HFF-Myc (cell line): ENCODE data around the gene DPP3.

Source experiments
- DNase-seq: peaks from one replicate; pipeline ENCODE4 v3.0.0-alpha.2; 2011; ENCODE audit warnings: low read depth; ENCODE audit errors: extremely low read depth
- H3K4me3 ChIP-seq: replicated peaks from 2 replicates; pipeline ENCODE4 v1.5.1; 2011; ENCODE audit warnings: low read depth, mild to moderate bottlenecking, control low read depth, low read length
- TF ChIP-seq, protein P1 (sequence below): IDR thresholded peaks from 2 replicates; pipeline ENCODE4 v1.5.1; 2012; ENCODE audit warnings: mild to moderate bottlenecking, low read depth, low read length, control low read depth; ENCODE audit errors: missing control alignments

DPP3 gene

DNA sequence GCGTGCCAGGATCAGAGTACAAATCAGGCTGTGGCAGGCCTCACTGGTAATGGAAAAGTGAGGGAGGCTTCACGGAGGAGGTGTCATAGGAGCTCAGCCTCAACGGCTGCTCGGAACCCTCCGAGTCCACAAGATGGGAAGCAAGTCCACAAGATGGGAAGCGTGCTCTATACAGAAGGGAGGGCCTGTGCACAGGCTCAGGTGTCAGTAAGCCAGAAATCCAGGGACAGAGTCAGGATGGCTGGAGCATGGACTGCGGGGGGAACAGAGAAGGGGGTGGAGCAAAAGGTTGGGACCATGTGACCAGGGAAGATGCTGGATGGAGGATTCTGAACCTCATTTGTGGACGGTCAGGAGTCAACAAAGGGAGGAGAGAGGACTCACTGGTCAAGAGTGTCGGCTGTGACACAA, 3.4 kb upstream of the DPP3 start:
- no peak for DNase-seq
- H3K4me3 ChIP-seq, result no peak overlapping the region
- TF ChIP-seq, protein P1, sequence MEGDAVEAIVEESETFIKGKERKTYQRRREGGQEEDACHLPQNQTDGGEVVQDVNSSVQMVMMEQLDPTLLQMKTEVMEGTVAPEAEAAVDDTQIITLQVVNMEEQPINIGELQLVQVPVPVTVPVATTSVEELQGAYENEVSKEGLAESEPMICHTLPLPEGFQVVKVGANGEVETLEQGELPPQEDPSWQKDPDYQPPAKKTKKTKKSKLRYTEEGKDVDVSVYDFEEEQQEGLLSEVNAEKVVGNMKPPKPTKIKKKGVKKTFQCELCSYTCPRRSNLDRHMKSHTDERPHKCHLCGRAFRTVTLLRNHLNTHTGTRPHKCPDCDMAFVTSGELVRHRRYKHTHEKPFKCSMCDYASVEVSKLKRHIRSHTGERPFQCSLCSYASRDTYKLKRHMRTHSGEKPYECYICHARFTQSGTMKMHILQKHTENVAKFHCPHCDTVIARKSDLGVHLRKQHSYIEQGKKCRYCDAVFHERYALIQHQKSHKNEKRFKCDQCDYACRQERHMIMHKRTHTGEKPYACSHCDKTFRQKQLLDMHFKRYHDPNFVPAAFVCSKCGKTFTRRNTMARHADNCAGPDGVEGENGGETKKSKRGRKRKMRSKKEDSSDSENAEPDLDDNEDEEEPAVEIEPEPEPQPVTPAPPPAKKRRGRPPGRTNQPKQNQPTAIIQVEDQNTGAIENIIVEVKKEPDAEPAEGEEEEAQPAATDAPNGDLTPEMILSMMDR, result no peak

DNA sequence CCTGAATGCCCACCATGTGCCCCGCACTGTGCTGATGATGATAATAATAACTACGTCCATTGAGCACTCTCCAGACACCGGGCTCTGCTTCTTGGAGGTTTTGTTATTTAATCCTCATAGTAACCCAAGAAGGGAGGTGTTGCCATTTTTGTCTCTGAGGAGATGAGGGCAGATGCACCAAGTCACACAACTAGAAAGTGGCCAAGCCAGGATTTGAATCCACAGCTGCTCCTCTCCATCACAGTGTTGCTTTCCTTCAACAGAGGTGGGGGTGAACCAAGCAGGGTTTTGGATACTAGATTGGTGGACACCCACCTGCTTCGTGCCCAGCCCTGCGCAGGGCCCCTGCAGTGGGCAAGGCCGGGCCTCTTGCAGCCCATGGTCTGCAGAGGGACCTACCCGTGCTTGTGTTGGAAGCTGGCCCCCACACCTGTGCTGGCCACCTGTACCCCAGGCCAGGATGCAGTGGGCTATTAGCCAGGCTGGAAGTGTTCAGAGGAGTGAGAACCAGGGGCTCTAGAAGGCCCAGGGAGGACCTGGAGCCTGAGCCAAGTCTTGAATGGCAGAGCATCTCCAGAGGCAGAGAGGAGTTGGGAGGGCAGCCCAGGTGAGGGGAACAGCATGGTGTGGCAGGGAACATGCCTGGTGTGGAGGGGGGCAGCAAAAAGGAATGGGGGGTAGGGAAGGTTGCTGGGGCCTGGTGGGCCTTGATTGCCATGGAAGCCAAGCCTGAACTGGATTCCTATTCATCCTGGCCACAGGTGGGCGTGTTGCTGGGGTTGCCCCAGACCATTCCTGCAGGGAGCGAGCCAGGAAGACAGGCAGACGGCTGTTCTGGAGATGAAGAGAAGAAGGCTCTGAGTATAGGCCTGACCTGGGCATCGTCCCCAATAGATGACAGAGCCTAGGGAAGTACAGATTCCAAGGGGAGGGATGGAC, 2.7 kb upstream of the DPP3 start:
- TF ChIP-seq, protein P1, result no peak
- DNase-seq, result no peak
- no peak overlapping the region for H3K4me3 ChIP-seq

DNA sequence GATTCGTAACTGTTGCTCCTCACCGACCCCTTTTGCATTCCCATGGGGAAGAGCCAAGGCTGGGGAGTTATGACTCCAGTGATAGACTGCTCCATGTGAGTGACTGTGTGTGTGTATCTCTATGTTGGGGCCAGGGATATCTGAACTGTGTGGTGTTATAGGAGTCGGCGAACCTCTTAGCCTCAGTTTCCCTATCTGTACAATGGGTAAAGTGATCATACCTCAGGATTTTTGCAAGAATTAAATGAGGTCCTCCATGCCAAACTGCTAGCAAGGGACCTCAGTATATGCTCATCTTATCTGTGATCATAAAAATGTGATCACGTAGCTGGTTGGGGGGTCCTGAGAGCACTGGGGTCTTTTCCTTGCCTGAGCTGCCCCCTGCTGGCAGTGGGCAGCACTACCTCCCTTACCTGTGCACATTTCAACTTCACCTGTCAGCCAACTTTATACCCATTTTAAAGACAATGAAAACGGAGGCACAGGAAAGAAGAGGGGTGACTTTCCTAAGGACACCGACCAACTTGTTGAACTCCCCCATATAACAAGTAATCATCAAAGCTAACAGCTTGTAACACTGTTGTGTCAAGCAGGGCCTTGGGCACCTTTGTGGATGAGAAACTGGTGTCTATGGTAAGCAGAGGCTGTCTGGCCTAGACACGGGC, 1.4 kb upstream of the DPP3 start:
- DNase-seq, result no peak
- TF ChIP-seq, protein P1, result peak; percentile 88
- peak overlapping the region; percentile 85 for H3K4me3 ChIP-seq

DNA sequence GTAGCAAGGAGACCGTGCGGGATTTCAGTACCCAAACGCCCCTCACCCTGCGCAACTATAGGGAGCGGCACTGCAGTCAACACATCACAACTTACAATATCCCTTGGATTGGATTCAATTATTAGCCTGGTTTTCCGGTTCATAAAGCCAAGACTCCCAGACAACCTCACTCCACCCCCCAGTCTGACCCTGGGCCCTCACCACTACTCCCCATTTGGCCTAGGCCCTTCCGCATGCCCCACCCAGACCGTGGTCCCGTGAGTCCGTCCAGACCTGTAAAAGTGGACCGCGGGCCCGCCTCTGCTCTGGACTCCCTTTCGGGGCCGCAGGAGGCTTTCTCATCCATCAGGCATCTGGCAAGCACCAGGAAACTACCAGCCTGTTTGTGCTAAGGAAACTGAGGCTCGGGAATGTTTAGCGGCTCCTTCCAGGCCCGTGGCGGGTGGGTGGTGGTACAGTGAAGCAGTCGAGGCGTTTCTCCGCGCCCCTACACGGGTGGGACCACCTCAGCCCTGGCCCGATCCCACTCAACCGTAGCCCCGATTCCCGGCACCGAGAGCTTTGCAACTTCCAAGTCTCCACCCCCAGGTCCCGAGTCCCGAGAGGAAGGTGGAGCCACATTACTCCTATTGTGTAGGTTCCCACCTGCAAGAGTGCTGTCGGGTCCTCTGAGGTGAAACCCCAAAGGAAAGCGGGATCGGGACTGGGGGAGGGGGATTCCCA, 679 bp upstream of the DPP3 start:
- TF ChIP-seq, protein P1, result no peak
- H3K4me3 ChIP-seq, result peak overlapping the region; percentile 85
- no peak for DNase-seq

DNA sequence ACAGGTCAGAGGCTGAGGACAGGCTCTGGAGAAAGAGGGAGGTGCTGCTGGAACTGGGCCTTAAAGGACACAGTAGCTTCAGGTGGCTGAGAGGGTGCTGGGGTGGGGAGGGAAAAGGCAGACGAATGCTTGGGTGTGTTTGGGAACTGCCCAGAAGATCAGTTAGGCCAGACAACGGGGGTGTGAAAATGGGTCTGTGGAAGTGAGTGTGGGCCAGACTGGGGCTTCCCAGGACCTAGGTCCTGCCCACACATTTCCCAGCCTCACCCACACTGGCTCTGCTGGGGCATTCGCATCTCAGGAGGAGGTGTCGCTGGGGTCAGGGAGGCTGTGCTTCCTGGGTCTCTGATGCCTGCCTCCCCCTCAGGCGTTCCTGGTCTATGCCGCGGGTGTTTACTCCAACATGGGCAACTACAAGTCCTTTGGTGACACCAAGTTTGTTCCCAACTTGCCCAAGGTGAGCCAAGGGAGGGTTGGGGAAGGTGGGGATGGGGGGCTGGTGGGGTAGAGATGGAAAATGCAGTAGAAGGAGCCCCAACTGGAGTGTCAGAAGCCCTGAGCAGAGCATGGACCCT, 4.7 kb downstream of the DPP3 start:
- H3K4me3 ChIP-seq, result no peak overlapping the region
- TF ChIP-seq, protein P1, result no peak
- no peak for DNase-seq

DNA sequence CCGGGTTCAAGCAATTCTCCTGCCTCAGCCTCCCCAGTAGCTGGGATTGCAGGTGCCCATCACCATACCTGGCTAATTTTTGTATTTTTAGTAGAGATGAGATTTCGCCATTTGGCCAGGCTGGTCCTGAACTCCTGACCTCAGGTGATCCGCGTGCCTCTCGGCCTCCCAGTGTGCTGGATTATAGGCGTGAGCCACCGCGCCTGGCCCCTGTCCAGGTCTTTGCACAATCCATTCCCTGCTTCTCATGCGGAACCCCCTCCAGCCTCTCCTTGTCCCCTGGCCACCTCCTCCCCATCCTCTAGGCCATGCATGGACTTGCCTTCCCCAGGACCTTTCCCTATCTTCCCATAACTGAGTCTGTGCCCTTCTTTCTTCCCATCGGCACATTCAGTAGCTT, 8.7 kb downstream of the DPP3 start:
- no peak for DNase-seq
- TF ChIP-seq, protein P1, result no peak
- no peak overlapping the region for H3K4me3 ChIP-seq
